Testis (tissue), 2 donors: ENCODE measurements around the gene CHST12.

Experiments used
- POLR2A ChIP-seq: fragments of 450-650 bp; IDR thresholded peaks from one replicate; pipeline ENCODE4 v1.6.1; 2017; ENCODE audit warnings: antibody characterized with exemption, mild to moderate bottlenecking, moderate library complexity
- TF ChIP-seq, protein P1 (sequence below), 3 experiments: fragments of 450-650 bp in 2 of 3; fragments of 200-600 bp in 1 of 3; sonication (generic) in 1 of 3; IDR thresholded peaks; one replicate each; pipeline ENCODE4 v1.5.1; 2016 to 2019; ENCODE audit warnings: antibody characterized with exemption in 3 of 3, mild to moderate bottlenecking in 2 of 3, moderate library complexity in 1 of 3

GRCh38 chr7:2398506-2398905, 4.9 kb upstream of the CHST12 start:
- TF ChIP-seq POLR2A: no peak
- TF ChIP-seq, protein P1, sequence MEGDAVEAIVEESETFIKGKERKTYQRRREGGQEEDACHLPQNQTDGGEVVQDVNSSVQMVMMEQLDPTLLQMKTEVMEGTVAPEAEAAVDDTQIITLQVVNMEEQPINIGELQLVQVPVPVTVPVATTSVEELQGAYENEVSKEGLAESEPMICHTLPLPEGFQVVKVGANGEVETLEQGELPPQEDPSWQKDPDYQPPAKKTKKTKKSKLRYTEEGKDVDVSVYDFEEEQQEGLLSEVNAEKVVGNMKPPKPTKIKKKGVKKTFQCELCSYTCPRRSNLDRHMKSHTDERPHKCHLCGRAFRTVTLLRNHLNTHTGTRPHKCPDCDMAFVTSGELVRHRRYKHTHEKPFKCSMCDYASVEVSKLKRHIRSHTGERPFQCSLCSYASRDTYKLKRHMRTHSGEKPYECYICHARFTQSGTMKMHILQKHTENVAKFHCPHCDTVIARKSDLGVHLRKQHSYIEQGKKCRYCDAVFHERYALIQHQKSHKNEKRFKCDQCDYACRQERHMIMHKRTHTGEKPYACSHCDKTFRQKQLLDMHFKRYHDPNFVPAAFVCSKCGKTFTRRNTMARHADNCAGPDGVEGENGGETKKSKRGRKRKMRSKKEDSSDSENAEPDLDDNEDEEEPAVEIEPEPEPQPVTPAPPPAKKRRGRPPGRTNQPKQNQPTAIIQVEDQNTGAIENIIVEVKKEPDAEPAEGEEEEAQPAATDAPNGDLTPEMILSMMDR (IDR thresholded peaks at IDR 0.05): no peak
